ENCODE results near the gene CHST7. TPM values are rescaled to one million over a fixed set of nuclear protein-coding genes. Genes with fewer than 3 reads are reported as not detected.

CHST7 gene
- total RNA-seq, 1 experiment from 2014 or later = 7.7 TPM

GRCh38 chrX:46618947-46619346 lies 45.4 kb downstream of the CHST7 start:
- Histone ChIP-seq H3K4me3 (replicated peaks in 1 of 2; ENCODE audit: low read depth in 1 of 2, low read length in 2 of 2) (no peak overlapping the region), H3K4me1 (ENCODE audit: control insufficient read depth in 1 of 2, insufficient read depth in 2 of 2, low read length in 2 of 2) (no peaks in the 10 kb centered on the region), H3K9me3 (ENCODE audit: control insufficient read depth in 1 of 2, insufficient read depth in 1 of 2, low read depth in 1 of 2, low read length in 2 of 2) (no peaks in the 10 kb centered on the region), H4K20me1 (ENCODE audit: insufficient read depth) (no peaks in the 10 kb centered on the region), H3K9me2 (ENCODE audit: insufficient read depth) (no peaks in the 10 kb centered on the region), H3K9ac (ENCODE audit: low read length) (no peak overlapping the region), H3K4me2 (ENCODE audit: low read length) (no peak overlapping the region), H3K27me3 (ENCODE audit: insufficient read depth, low read length) (no peaks in the 10 kb centered on the region), H3K79me2 (ENCODE audit: insufficient read depth, low read length) (no peaks in the 10 kb centered on the region), H3K36me3 (ENCODE audit: control insufficient read depth in 1 of 2, insufficient read depth in 2 of 2, low read length in 2 of 2) (no peaks in the 10 kb centered on the region), H2AFZ (ENCODE audit: low read depth, low read length, poor library complexity, severe bottlenecking) (no peak overlapping the region), H3K27ac (ENCODE audit: low read depth, low read length) (no peak overlapping the region)
- POLR2A ChIA-PET = no interaction called here
- RAD21 ChIA-PET (ENCODE audit: low non-redundant PET in 1 of 2, low total read pairs in 2 of 2, uncharacterized antibody in 2 of 2, unreplicated experiment in 2 of 2) = no interaction called here
- ATAC-seq (no peak), DNase-seq (ENCODE audit: low read depth, low spot score) (no peak)
- TF ChIP-seq JUND (IDR thresholded peaks at IDR 0.05) (no peak), SIN3A (IDR thresholded peaks at IDR 0.05; ENCODE audit: low read depth) (no peak), ZBTB33 (IDR thresholded peaks at IDR 0.05; ENCODE audit: extremely low read depth, insufficient replicate concordance, low read length) (no peak), EZH2 (IDR thresholded peaks at IDR 0.05) (no peak), ELF1 (IDR thresholded peaks at IDR 0.05; ENCODE audit: borderline replicate concordance, low read depth) (no peak), EGR1 (IDR thresholded peaks at IDR 0.05; ENCODE audit: low read depth) (no peak), ZFX (IDR thresholded peaks at IDR 0.05) (no peak), CEBPB (IDR thresholded peaks at IDR 0.05; ENCODE audit: low read depth) (no peak), MAX (IDR thresholded peaks at IDR 0.05) (no peak), SRF (IDR thresholded peaks at IDR 0.05; ENCODE audit: low read depth) (no peak), POLR2A (IDR thresholded peaks at IDR 0.05; ENCODE audit: borderline replicate concordance, extremely low read depth, insufficient read depth, insufficient read length) (no peak)
- TF ChIP-seq, protein P1, sequence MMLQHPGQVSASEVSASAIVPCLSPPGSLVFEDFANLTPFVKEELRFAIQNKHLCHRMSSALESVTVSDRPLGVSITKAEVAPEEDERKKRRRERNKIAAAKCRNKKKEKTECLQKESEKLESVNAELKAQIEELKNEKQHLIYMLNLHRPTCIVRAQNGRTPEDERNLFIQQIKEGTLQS (IDR thresholded peaks at IDR 0.05) = no peak
- TF ChIP-seq, protein P2, sequence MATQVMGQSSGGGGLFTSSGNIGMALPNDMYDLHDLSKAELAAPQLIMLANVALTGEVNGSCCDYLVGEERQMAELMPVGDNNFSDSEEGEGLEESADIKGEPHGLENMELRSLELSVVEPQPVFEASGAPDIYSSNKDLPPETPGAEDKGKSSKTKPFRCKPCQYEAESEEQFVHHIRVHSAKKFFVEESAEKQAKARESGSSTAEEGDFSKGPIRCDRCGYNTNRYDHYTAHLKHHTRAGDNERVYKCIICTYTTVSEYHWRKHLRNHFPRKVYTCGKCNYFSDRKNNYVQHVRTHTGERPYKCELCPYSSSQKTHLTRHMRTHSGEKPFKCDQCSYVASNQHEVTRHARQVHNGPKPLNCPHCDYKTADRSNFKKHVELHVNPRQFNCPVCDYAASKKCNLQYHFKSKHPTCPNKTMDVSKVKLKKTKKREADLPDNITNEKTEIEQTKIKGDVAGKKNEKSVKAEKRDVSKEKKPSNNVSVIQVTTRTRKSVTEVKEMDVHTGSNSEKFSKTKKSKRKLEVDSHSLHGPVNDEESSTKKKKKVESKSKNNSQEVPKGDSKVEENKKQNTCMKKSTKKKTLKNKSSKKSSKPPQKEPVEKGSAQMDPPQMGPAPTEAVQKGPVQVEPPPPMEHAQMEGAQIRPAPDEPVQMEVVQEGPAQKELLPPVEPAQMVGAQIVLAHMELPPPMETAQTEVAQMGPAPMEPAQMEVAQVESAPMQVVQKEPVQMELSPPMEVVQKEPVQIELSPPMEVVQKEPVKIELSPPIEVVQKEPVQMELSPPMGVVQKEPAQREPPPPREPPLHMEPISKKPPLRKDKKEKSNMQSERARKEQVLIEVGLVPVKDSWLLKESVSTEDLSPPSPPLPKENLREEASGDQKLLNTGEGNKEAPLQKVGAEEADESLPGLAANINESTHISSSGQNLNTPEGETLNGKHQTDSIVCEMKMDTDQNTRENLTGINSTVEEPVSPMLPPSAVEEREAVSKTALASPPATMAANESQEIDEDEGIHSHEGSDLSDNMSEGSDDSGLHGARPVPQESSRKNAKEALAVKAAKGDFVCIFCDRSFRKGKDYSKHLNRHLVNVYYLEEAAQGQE (IDR thresholded peaks at IDR 0.05; ENCODE audit: low read depth) = no peak
- BruUV-seq (replicated peaks) = no TSS peak
- CTCF ChIA-PET = no interaction called here
- intact Hi-C loops (cut with micrococcal nuclease) = no loop called here

All from HCT116 (cell line).